Measurements from ENCODE around the gene NR1H2. TPM values are rescaled to one million over a fixed set of nuclear protein-coding genes. Genes with fewer than 3 reads are reported as not detected.

NR1H2 gene
- total RNA-seq, 1 donor, result 71.2 TPM

DNA sequence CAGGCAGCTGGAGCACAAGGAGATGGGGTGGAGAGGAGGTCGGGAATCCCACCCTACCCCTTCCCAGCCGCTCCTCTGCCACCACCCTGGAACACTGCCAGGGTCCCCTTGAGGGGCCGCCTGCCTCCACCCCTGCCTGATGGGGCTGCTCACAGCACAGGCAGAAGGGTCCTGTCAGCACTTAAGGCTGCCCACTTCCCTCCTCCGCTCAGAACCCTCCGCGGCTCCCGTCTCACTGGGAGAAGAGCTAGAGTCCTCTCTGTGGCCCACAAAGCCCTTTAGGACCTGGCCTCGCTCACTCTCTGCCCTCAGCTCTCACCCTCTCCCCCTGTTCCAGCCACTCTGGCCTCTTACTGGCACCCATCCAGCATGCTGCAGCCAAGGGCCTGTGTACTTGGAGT lies 4.5 kb downstream of the NR1H2 start:
- H3K4me3 ChIP-seq (ENCODE audit: low read depth, low read length), result no peak overlapping the region
- TF ChIP-seq, protein P1, sequence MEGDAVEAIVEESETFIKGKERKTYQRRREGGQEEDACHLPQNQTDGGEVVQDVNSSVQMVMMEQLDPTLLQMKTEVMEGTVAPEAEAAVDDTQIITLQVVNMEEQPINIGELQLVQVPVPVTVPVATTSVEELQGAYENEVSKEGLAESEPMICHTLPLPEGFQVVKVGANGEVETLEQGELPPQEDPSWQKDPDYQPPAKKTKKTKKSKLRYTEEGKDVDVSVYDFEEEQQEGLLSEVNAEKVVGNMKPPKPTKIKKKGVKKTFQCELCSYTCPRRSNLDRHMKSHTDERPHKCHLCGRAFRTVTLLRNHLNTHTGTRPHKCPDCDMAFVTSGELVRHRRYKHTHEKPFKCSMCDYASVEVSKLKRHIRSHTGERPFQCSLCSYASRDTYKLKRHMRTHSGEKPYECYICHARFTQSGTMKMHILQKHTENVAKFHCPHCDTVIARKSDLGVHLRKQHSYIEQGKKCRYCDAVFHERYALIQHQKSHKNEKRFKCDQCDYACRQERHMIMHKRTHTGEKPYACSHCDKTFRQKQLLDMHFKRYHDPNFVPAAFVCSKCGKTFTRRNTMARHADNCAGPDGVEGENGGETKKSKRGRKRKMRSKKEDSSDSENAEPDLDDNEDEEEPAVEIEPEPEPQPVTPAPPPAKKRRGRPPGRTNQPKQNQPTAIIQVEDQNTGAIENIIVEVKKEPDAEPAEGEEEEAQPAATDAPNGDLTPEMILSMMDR (IDR thresholded peaks at IDR 0.05; ENCODE audit: insufficient read depth, low read depth, low read length), result no peak
- DNase-seq (ENCODE audit: low read depth), result no peak

DNA sequence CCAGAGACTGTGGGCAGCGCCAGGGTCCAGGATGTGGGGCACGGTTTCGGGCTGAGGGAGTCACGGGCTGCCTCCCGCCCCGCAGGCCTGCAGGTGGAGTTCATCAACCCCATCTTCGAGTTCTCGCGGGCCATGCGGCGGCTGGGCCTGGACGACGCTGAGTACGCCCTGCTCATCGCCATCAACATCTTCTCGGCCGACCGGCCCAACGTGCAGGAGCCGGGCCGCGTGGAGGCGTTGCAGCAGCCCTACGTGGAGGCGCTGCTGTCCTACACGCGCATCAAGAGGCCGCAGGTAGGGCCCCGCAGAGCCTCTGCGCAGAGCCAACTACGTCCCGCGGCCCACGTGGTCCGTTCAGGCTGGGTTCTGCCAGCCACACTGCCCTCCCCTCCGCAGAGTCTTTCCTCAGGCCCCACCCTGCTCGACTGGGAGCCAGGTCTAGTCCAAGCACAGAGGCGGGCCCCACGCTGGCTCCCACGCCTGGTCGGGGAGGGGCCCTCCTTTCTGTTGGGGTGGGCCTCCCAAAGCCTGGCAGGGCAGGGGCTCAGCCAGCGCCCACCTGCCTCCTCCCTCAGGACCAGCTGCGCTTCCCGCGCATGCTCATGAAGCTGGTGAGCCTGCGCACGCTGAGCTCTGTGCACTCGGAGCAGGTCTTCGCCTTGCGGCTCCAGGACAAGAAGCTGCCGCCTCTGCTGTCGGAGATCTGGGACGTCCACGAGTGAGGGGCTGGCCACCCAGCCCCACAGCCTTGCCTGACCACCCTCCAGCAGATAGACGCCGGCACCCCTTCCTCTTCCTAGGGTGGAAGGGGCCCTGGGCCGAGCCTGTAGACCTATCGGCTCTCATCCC lies 5.8 kb downstream of the NR1H2 start:
- H3K4me3 ChIP-seq (ENCODE audit: low read depth, low read length), result no peak overlapping the region
- TF ChIP-seq, protein P1 (IDR thresholded peaks at IDR 0.05; ENCODE audit: insufficient read depth, low read depth, low read length), result no peak
- no peak for DNase-seq (ENCODE audit: low read depth)

DNA sequence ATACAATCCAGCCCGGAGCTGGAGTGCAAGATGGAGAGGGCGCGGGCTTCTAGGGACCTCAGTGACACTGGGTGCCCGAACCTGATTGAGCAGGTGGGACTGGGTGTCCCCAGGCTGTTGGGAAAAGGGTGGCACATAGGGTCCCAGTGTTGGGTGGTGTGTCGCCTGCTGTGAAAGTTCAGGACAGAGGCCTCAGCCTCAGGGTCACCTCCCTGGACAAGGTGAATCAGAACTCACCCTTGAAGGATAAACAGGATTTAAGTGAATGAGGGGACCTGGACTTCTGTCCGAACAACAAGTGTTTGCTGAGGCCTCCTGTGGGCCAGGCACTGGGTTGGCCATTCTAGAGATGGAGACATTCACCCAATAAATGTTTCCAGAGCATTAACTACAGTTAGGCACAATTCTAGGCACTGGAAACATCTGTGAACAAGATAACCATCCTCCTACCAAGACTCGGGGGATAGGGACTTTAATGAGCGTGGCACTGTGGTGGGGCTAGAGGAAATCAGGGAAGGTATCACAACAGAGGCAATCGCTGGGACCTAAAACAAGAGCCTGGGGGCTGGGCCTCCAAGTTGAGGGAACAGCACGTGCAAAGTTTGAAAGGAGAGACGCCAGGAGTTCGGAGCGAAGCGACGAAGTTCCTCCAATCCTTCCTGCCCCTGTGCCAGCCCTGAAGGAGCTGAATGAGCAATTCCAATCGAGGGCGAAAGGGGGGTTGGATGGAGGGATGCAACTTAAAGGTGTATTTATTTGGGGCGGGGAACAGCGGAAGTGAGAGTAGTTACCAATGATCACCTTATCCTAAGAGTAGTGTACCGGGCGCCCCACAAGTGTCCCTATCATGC lies 7.0 kb downstream of the NR1H2 start:
- DNase-seq (ENCODE audit: low read depth), result no peak

DNA sequence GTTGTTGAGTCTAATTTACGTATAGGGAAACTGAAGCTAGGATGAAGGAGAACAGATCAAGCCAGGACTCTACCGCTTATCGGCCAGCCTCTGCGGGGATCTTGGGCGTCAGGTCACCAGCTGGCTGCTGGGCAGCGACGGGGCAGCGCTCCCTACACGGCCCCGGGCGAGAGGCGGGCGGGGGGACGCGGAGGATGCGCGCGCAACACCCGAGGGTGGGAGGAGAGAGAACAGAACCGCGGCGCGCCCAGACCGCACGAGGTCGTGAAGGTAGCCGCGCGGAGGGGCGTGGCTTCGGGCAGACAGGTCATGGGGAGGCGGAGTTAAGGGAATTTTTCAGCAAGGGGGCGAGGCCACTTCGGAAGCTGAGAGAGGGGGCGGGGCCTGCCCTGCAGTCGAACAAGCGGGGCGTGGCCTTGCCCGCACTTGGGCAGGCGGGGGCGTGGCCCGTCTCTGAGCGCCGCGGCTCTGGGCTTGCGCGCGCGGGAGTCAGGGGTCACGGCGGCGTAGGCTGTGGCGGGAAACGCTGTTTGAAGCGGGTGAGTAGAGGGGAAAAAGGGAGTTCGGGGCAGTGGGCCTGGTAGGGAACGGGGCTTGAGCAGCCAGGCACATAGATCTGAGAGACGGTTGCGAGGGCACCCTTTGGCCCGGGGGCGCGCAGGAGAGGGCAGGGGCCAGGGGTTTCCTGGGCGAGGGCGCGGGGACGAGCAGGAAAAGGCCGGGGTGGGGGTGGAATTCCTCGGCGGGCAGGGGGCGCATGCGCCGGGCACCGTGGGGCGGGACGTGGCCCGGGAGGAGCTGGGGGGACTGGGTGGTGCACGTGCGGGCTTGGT lies 7.8 kb downstream of the NR1H2 start, which contains the start of gene POLD1:
Gene POLD1 (plus strand): TSS at position 496 of the 833 bp plus-strand sequence. CDS start 14,505 bp downstream, outside the sequence.
- H3K4me3 ChIP-seq (ENCODE audit: low read depth, low read length), result peak within 1 kb of the TSS; percentile 78
- TF ChIP-seq, protein P1 (IDR thresholded peaks at IDR 0.05; ENCODE audit: insufficient read depth, low read depth, low read length), result no peak
- peak; percentile 98 for DNase-seq (ENCODE audit: low read depth)

More for the DNA sequence above, 7.0 kb downstream of the NR1H2 start:
- TF ChIP-seq, protein P1 (IDR thresholded peaks at IDR 0.05; ENCODE audit: insufficient read depth, low read depth, low read length), result no peak
- H3K4me3 ChIP-seq (ENCODE audit: low read depth, low read length), result peak overlapping the region; percentile 78

GRCh38 chr19:50384685-50385535 lies 8.7 kb downstream of the NR1H2 start:
- peak overlapping the region; percentile 78 for H3K4me3 ChIP-seq (ENCODE audit: low read depth, low read length)
- TF ChIP-seq, protein P1 (IDR thresholded peaks at IDR 0.05; ENCODE audit: insufficient read depth, low read depth, low read length), result no peak
- DNase-seq (ENCODE audit: low read depth), result peak; percentile 16
